Osteocyte (in vitro differentiated cells): ENCODE data around the gene SUGP2. TPM values are rescaled to one million over a fixed set of nuclear protein-coding genes. Genes with fewer than 3 reads are reported as not detected.

Experiments used
- DNase-seq: peaks from one replicate; pipeline ENCODE4 v3.0.0; 2021; ENCODE audit warnings: mixed read lengths; ENCODE audit not compliant: unreplicated experiment; ENCODE audit errors: extremely low spot score
- H3K27ac Mint-ChIP-seq: one replicate; pipeline ENCODE4 v1.8.0; 2021; ENCODE audit warnings: mild to moderate bottlenecking, mixed read lengths; ENCODE audit not compliant: unreplicated experiment
- H3K27me3 Mint-ChIP-seq: one replicate; pipeline ENCODE4 v1.8.0; 2021; ENCODE audit warnings: mixed read lengths; ENCODE audit not compliant: unreplicated experiment
- H3K36me3 Mint-ChIP-seq: one replicate; pipeline ENCODE4 v1.8.0; 2021; ENCODE audit warnings: mixed read lengths; ENCODE audit not compliant: unreplicated experiment
- H3K4me1 Mint-ChIP-seq: one replicate; pipeline ENCODE4 v1.8.0; 2021; ENCODE audit warnings: mixed read lengths; ENCODE audit not compliant: unreplicated experiment
- H3K4me3 Mint-ChIP-seq: one replicate; pipeline ENCODE4 v1.8.0; 2021; ENCODE audit warnings: mild to moderate bottlenecking, moderate library complexity, mixed read lengths; ENCODE audit not compliant: unreplicated experiment
- H3K9me3 Mint-ChIP-seq: one replicate; pipeline ENCODE4 v1.8.0; 2021; ENCODE audit warnings: mixed read lengths; ENCODE audit not compliant: unreplicated experiment
- CTCF ChIP-seq: fragments of 200-600 bp; sonication (generic); IDR thresholded peaks from 2 replicates; pipeline ENCODE4 v1.5.0; 2021; ENCODE audit warnings: antibody characterized with exemption, mild to moderate bottlenecking, moderate library complexity
- total RNA-seq: library from RNA; stranded (reverse); gene quantifications from 2 replicates; pipeline ENCODE4 v1.2.1, GENCODE V29; 2021

SUGP2 gene
- total RNA-seq, 1 donor from 2014 or later, result 77.6 TPM

- no peak for DNase-seq
- H3K9me3 Mint-ChIP-seq, result no peaks in the 10 kb centered on the region
- H3K27me3 Mint-ChIP-seq, result no peaks in the 10 kb centered on the region
- peaks cover 4% of the 10 kb centered on the region for H3K36me3 Mint-ChIP-seq
- no peak overlapping the region for H3K4me3 Mint-ChIP-seq
- H3K4me1 Mint-ChIP-seq, result peaks cover 12% of the 10 kb centered on the region
- TF ChIP-seq CTCF, result no peak
- no peak overlapping the region for H3K27ac Mint-ChIP-seq
Measured at GRCh38 chr19:18948075-18948975, 85.0 kb downstream of the SUGP2 start.

GRCh38 chr19:18946918-18947317 lies 86.4 kb downstream of the SUGP2 start:
- Mint-ChIP-seq H3K27ac (no peak overlapping the region), H3K4me1 (peaks cover 9% of the 10 kb centered on the region), H3K4me3 (no peak overlapping the region), H3K36me3 (peaks cover 4% of the 10 kb centered on the region), H3K27me3 (no peaks in the 10 kb centered on the region), H3K9me3 (no peaks in the 10 kb centered on the region)
- no peak for TF ChIP-seq CTCF
- no peak for DNase-seq

- H3K36me3 Mint-ChIP-seq, result peaks cover 4% of the 10 kb centered on the region
- no peak for DNase-seq
- H3K27ac Mint-ChIP-seq, result no peak overlapping the region
- no peaks in the 10 kb centered on the region for H3K27me3 Mint-ChIP-seq
- peaks cover 4% of the 10 kb centered on the region for H3K4me1 Mint-ChIP-seq
- no peaks in the 10 kb centered on the region for H3K9me3 Mint-ChIP-seq
- TF ChIP-seq CTCF, result no peak
- no peak overlapping the region for H3K4me3 Mint-ChIP-seq
Measured at GRCh38 chr19:18946335-18946734, 87.0 kb downstream of the SUGP2 start.

GRCh38 chr19:18945297-18945696 lies 88.0 kb downstream of the SUGP2 start:
- H3K9me3 Mint-ChIP-seq, result no peaks in the 10 kb centered on the region
- DNase-seq, result no peak
- H3K27ac Mint-ChIP-seq, result no peak overlapping the region
- no peak overlapping the region for H3K4me3 Mint-ChIP-seq
- no peaks in the 10 kb centered on the region for H3K4me1 Mint-ChIP-seq
- TF ChIP-seq CTCF, result no peak
- no peaks in the 10 kb centered on the region for H3K27me3 Mint-ChIP-seq
- H3K36me3 Mint-ChIP-seq, result peaks cover 4% of the 10 kb centered on the region

GRCh38 chr19:18943465-18943864 lies 89.9 kb downstream of the SUGP2 start:
- Mint-ChIP-seq H3K27ac (no peak overlapping the region), H3K36me3 (peaks cover 4% of the 10 kb centered on the region), H3K4me1 (peaks cover 12% of the 10 kb centered on the region), H3K4me3 (no peak overlapping the region), H3K9me3 (no peaks in the 10 kb centered on the region), H3K27me3 (no peaks in the 10 kb centered on the region)
- no peak for TF ChIP-seq CTCF
- DNase-seq, result no peak
